ENCODE measurements around the gene PLXND1.

The PLXND1 gene

GRCh38 chr3:129603991-129604749 is 2.3 kb downstream of the PLXND1 start:
- DNase-seq (ENCODE audit: low read depth in 1 of 2, low spot score in 1 of 2), result no peak
- Histone ChIP-seq H3K4me3 (replicated peaks; ENCODE audit: insufficient read depth, low read length) (no peak overlapping the region; the same call in 1 of the 2 replicates), H3K27me3 (ENCODE audit: insufficient read depth, poor library complexity, severe bottlenecking) (peaks cover 2% of the 10 kb centered on the region), H3K27ac (replicated peaks) (no peak overlapping the region)
- TF ChIP-seq SPI1 (IDR thresholded peaks at IDR 0.05; ENCODE audit: borderline replicate concordance, low read depth) (no peak), POLR2AphosphoS5 (IDR thresholded peaks at IDR 0.05; ENCODE audit: low read depth) (no peak), GABPA (IDR thresholded peaks at IDR 0.05; ENCODE audit: low read depth) (no peak), CTCF (IDR thresholded peaks at IDR 0.05; ENCODE audit: insufficient read depth, low read length) (no peak), REST (IDR thresholded peaks at IDR 0.05; ENCODE audit: insufficient replicate concordance, low read depth) (no peak)

GRCh38 chr3:129603561-129603942 is 2.9 kb downstream of the PLXND1 start:
- no peak overlapping the region for H3K4me3 ChIP-seq (replicated peaks; ENCODE audit: insufficient read depth, low read length)
- H3K27me3 ChIP-seq (ENCODE audit: insufficient read depth, poor library complexity, severe bottlenecking), result peaks cover 2% of the 10 kb centered on the region
- TF ChIP-seq SPI1 (IDR thresholded peaks at IDR 0.05; ENCODE audit: borderline replicate concordance, low read depth) (peak; percentile 12; the same call in 1 of the 2 replicates), REST (IDR thresholded peaks at IDR 0.05; ENCODE audit: insufficient replicate concordance, low read depth) (no peak)
- no peak for DNase-seq (ENCODE audit: low read depth in 1 of 2, low spot score in 1 of 2)
- no peak overlapping the region for H3K27ac ChIP-seq (replicated peaks)

- Histone ChIP-seq H3K4me3 (replicated peaks; ENCODE audit: insufficient read depth, low read length) (no peak overlapping the region), H3K27ac (replicated peaks) (no peak overlapping the region), H3K27me3 (ENCODE audit: insufficient read depth, poor library complexity, severe bottlenecking) (peaks cover 2% of the 10 kb centered on the region)
- no peak for TF ChIP-seq SPI1 (IDR thresholded peaks at IDR 0.05; ENCODE audit: borderline replicate concordance, low read depth)
- no peak for TF ChIP-seq POLR2AphosphoS5 (IDR thresholded peaks at IDR 0.05; ENCODE audit: low read depth)
- TF ChIP-seq GABPA (IDR thresholded peaks at IDR 0.05; ENCODE audit: low read depth), result no peak
- TF ChIP-seq CTCF (IDR thresholded peaks at IDR 0.05; ENCODE audit: insufficient read depth, low read length), result no peak
- no peak for TF ChIP-seq REST (IDR thresholded peaks at IDR 0.05; ENCODE audit: insufficient replicate concordance, low read depth)
- no peak for DNase-seq (ENCODE audit: low read depth in 1 of 2, low spot score in 1 of 2)
Observed at GRCh38 chr3:129602730-129603560, 3.5 kb downstream of the PLXND1 start.
